GM12875 (cell line): Measurements from ENCODE around the gene KCNIP1.

Experiments
- H3K4me3 ChIP-seq: one replicate; pipeline ENCODE4 v1.5.1; 2011; ENCODE audit warnings: low read depth, low read length, control low read depth
- TF ChIP-seq, protein P1 (sequence below): IDR thresholded peaks from 2 replicates; pipeline ENCODE4 v1.5.1; 2011; ENCODE audit warnings: low read depth, mild to moderate bottlenecking, control low read depth, inconsistent platforms, low read length, moderate library complexity, borderline replicate concordance; ENCODE audit not compliant: insufficient read depth

The KCNIP1 gene

GRCh38 chr5:170496662-170497028 is 7.2 kb upstream of the KCNIP1 start:
- no peak overlapping the region for H3K4me3 ChIP-seq
- TF ChIP-seq, protein P1, sequence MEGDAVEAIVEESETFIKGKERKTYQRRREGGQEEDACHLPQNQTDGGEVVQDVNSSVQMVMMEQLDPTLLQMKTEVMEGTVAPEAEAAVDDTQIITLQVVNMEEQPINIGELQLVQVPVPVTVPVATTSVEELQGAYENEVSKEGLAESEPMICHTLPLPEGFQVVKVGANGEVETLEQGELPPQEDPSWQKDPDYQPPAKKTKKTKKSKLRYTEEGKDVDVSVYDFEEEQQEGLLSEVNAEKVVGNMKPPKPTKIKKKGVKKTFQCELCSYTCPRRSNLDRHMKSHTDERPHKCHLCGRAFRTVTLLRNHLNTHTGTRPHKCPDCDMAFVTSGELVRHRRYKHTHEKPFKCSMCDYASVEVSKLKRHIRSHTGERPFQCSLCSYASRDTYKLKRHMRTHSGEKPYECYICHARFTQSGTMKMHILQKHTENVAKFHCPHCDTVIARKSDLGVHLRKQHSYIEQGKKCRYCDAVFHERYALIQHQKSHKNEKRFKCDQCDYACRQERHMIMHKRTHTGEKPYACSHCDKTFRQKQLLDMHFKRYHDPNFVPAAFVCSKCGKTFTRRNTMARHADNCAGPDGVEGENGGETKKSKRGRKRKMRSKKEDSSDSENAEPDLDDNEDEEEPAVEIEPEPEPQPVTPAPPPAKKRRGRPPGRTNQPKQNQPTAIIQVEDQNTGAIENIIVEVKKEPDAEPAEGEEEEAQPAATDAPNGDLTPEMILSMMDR: no peak

DNA sequence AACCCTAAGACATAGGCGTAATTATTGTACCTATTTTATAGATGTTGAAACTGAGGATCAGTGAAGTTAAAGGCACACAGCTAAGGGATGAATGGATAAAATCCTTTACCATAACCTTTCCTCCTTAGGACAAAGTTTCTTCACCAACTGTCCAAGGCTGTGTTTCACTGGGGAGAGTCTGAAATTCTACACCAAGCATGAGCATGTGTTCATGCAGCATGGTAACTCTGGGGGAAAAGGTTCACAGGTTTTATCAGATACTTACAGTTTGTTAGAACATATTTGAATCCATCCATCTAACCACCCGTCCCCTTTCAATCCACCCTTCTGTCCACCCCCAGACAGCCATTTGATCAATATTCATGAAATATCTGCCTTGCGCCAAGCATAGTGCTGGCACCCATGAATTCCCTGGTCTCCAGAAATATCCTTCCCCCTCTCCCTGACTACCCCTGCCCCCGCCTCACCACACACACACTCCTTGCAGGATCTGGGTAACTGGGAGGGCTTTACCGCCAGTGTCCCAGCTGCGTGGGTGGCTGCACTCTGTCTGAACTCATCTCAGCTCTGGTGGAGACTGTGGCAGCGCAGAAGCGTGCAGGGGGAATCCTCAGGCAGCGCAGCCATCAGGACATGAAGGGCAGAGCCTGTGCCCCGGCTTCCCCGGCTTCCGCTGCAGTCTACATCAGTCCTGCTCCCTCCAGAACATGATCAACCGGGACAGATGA is 6.3 kb upstream of the KCNIP1 start:
- TF ChIP-seq, protein P1: no peak
- H3K4me3 ChIP-seq: no peak overlapping the region

- no peak overlapping the region for H3K4me3 ChIP-seq
- TF ChIP-seq, protein P1: no peak
Measured at GRCh38 chr5:170498811-170499351, 4.9 kb upstream of the KCNIP1 start.

DNA sequence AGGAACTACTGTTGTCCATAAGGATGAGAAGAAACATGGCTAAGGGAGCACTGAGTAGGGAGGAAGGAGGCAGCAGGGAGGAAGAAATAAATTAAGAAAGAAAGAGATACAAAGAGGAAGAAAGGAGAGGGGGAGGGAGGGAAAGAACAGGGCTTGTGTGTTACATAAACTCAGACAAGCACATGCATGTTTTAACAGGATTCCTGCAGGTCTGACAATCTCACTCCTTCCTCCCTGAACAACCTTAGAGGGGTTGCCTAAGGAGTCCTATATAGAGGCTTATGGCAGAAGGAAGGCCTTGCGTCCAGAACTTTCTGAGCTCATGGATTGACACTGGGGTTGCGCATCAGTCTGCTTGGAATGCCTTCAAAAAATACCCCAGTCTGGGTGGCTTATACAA is 4.2 kb upstream of the KCNIP1 start:
- H3K4me3 ChIP-seq: no peak overlapping the region
- TF ChIP-seq, protein P1: no peak

GRCh38 chr5:170501361-170501760 is 2.5 kb upstream of the KCNIP1 start:
- H3K4me3 ChIP-seq: no peak overlapping the region
- TF ChIP-seq, protein P1: no peak

- TF ChIP-seq, protein P1: no peak
- no peak overlapping the region for H3K4me3 ChIP-seq
Measured at GRCh38 chr5:170501931-170502330, 1.9 kb upstream of the KCNIP1 start.

DNA sequence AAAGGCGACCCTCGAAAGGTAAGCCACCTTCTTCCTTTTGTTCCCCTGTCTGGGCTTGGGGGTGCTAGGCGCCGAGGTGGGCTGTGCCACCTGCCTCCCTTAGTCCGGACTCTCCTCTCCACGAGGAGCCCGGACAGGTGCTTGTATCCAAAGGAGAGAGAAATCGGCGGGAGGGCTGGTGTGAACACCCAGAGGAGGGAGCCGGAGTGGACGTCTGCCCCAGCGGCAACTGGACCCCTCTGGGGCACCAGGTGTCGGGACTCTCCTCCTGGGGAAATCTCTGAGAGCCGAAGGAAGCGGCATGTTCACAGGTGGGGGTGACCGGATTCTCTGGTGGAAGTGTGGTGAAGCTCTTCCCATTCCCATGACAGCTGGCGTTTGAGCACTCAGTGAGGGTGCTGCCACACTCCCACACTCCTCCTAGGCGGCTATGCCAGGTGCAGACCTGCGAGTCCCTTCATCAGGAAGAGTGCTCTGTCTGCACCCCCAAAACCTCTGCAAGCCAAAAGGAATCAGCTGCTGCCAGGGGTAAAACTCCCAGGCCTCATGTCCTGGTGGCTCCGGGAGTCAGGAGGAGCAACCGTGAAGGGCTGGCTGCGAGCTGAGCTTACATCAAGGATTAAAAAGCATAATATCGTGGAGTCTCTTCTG is 921 bp downstream of the KCNIP1 start:
- TF ChIP-seq, protein P1: no peak
- no peak overlapping the region for H3K4me3 ChIP-seq
